ENCODE data around the gene KIF5C. TPM values are rescaled to one million over a fixed set of nuclear protein-coding genes. Genes with fewer than 3 reads are reported as not detected.
A peak's percentile ranks its signal among the peaks of the same experiment; 100 is the strongest.

The KIF5C gene
- total RNA-seq, 1 experiment from 2014 or later: 1.4 TPM

- in situ Hi-C loops (cut with HindIII; ENCODE audit: low pct_unique_long_range_greater_than_20kb, low sequenced_read_pairs): no loop called here
- no peak for DNase-seq (ENCODE audit: low read depth, low spot score)
Measured at GRCh38 chr2:148880636-148881035, 5.6 kb downstream of the KIF5C start.

GRCh38 chr2:148882051-148882450 lies 7.0 kb downstream of the KIF5C start:
- DNase-seq (ENCODE audit: low read depth, low spot score): no peak
- in situ Hi-C loops (cut with HindIII; ENCODE audit: low pct_unique_long_range_greater_than_20kb, low sequenced_read_pairs): no loop called here

- no peak for DNase-seq (ENCODE audit: low read depth, low spot score)
- in situ Hi-C loops (cut with HindIII; ENCODE audit: low pct_unique_long_range_greater_than_20kb, low sequenced_read_pairs): no loop called here
Measured at GRCh38 chr2:148885209-148885608, 10.2 kb downstream of the KIF5C start.

GRCh38 chr2:148885988-148886387 lies 11.0 kb downstream of the KIF5C start:
- in situ Hi-C loops (cut with HindIII; ENCODE audit: low pct_unique_long_range_greater_than_20kb, low sequenced_read_pairs): no loop called here

GRCh38 chr2:148887350-148888002 lies 12.4 kb downstream of the KIF5C start:
- no peak for DNase-seq (ENCODE audit: low read depth, low spot score)
- in situ Hi-C loops (cut with HindIII; ENCODE audit: low pct_unique_long_range_greater_than_20kb, low sequenced_read_pairs): no loop called here

More at GRCh38 chr2:148885988-148886387, 11.0 kb downstream of the KIF5C start:
- DNase-seq (ENCODE audit: low read depth, low spot score): no peak

GRCh38 chr2:148888003-148888501 lies 13.0 kb downstream of the KIF5C start:
- DNase-seq (ENCODE audit: low read depth, low spot score): no peak
- in situ Hi-C loops (cut with HindIII; ENCODE audit: low pct_unique_long_range_greater_than_20kb, low sequenced_read_pairs): no loop called here

GRCh38 chr2:148888986-148889385 lies 14.0 kb downstream of the KIF5C start:
- in situ Hi-C loops (cut with HindIII; ENCODE audit: low pct_unique_long_range_greater_than_20kb, low sequenced_read_pairs): no loop called here
- DNase-seq (ENCODE audit: low read depth, low spot score): no peak

- no peak for DNase-seq (ENCODE audit: low read depth, low spot score)
- in situ Hi-C loops (cut with HindIII; ENCODE audit: low pct_unique_long_range_greater_than_20kb, low sequenced_read_pairs): no loop called here
Measured at GRCh38 chr2:148893906-148894305, 18.9 kb downstream of the KIF5C start.

GRCh38 chr2:148896136-148896535 lies 21.1 kb downstream of the KIF5C start:
- no peak for DNase-seq (ENCODE audit: low read depth, low spot score)
- in situ Hi-C loops (cut with HindIII; ENCODE audit: low pct_unique_long_range_greater_than_20kb, low sequenced_read_pairs): no loop called here

- no peak for DNase-seq (ENCODE audit: low read depth, low spot score)
- in situ Hi-C loops (cut with HindIII; ENCODE audit: low pct_unique_long_range_greater_than_20kb, low sequenced_read_pairs): no loop called here
Measured at GRCh38 chr2:148899638-148900318, 24.8 kb downstream of the KIF5C start.

GRCh38 chr2:148900350-148900837 lies 25.4 kb downstream of the KIF5C start:
- in situ Hi-C loops (cut with HindIII; ENCODE audit: low pct_unique_long_range_greater_than_20kb, low sequenced_read_pairs): no loop called here
- no peak for DNase-seq (ENCODE audit: low read depth, low spot score)

GRCh38 chr2:148901142-148901541 lies 26.1 kb downstream of the KIF5C start:
- DNase-seq (ENCODE audit: low read depth, low spot score): no peak
- in situ Hi-C loops (cut with HindIII; ENCODE audit: low pct_unique_long_range_greater_than_20kb, low sequenced_read_pairs): no loop called here

- in situ Hi-C loops (cut with HindIII; ENCODE audit: low pct_unique_long_range_greater_than_20kb, low sequenced_read_pairs): no loop called here
- DNase-seq (ENCODE audit: low read depth, low spot score): no peak
Measured at GRCh38 chr2:148902798-148903197, 27.8 kb downstream of the KIF5C start.

GRCh38 chr2:148903294-148903693 lies 28.3 kb downstream of the KIF5C start:
- in situ Hi-C loops (cut with HindIII; ENCODE audit: low pct_unique_long_range_greater_than_20kb, low sequenced_read_pairs): no loop called here
- DNase-seq (ENCODE audit: low read depth, low spot score): no peak

GRCh38 chr2:148903979-148904378 lies 29.0 kb downstream of the KIF5C start:
- in situ Hi-C loops (cut with HindIII; ENCODE audit: low pct_unique_long_range_greater_than_20kb, low sequenced_read_pairs): no loop called here
- DNase-seq (ENCODE audit: low read depth, low spot score): no peak

- DNase-seq (ENCODE audit: low read depth, low spot score): peak; percentile 15
- in situ Hi-C loops (cut with HindIII; ENCODE audit: low pct_unique_long_range_greater_than_20kb, low sequenced_read_pairs): no loop called here
Measured at GRCh38 chr2:148906124-148906523, 31.1 kb downstream of the KIF5C start.

- in situ Hi-C loops (cut with HindIII; ENCODE audit: low pct_unique_long_range_greater_than_20kb, low sequenced_read_pairs): no loop called here
Measured at GRCh38 chr2:148907085-148907785, 32.2 kb downstream of the KIF5C start.

GRCh38 chr2:148909114-148909513 lies 34.1 kb downstream of the KIF5C start:
- in situ Hi-C loops (cut with HindIII; ENCODE audit: low pct_unique_long_range_greater_than_20kb, low sequenced_read_pairs): no loop called here
- peak; percentile 24 for DNase-seq (ENCODE audit: low read depth, low spot score)

More at GRCh38 chr2:148907085-148907785, 32.2 kb downstream of the KIF5C start:
- no peak for DNase-seq (ENCODE audit: low read depth, low spot score)

Data from SK-MEL-5 (cell line).